ENCODE results near the gene TIMP2. TPM values are rescaled to one million over a fixed set of nuclear protein-coding genes. Genes with fewer than 3 reads are reported as not detected.

The TIMP2 gene
- total and polyA plus RNA-seq, 2 of the 8 experiments (the other 6 are each of a cell fraction or from before 2014, with no cell fraction given) = 18.2 to 43.3 TPM

DNA sequence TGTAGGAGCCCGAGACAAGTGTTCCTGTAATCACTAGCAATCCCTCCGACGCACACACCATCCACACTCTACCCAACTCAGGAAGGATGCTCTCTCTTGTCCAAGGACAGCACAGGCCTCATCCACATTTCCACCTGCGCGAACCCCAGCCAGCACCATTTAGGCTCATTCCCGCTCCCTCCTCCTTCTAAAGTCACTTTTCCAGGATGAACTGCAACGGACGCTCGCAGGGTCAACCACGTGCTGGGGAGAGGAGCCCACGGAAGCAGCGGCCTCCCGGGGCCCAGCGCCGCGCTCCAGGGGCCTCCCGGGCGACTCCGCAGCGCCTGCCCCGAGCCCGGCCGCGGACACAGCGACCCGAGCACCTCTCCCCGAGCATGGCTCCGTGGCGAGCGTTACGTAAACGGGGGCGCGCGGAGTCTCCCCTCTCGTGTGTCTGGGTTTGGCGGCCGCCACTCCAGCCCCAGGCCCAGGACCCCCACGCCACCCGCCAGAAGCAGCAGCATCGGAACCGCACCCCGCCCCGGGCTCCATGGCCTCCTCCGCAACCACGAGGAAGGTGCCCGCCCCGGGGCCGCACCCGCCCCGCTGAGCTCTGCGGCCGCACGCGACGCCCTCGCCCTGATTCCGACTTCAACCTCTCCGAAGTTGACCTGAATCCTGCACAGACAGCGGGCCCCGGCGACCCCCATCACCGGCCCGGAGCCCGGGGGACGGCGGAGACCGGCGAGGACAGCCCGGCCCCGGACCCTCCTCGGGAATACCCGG lies 85.2 kb downstream of the TIMP2 start (continued):
- no peak for TF ChIP-seq SAP30 (IDR thresholded peaks at IDR 0.05; ENCODE audit: insufficient read depth, insufficient replicate concordance, low read length)
- TF ChIP-seq KDM5A (IDR thresholded peaks at IDR 0.05; ENCODE audit: low read length) = 0 out of 2 replicates have a peak, but pooled peaks have one; percentile 32
- TF ChIP-seq RNF2 (IDR thresholded peaks at IDR 0.05; ENCODE audit: borderline replicate concordance, low read depth, low read length, missing control alignments, poor library complexity, severe bottlenecking) = no peak
- TF ChIP-seq, protein P1, sequence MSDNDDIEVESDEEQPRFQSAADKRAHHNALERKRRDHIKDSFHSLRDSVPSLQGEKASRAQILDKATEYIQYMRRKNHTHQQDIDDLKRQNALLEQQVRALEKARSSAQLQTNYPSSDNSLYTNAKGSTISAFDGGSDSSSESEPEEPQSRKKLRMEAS (IDR thresholded peaks at IDR 0.05) = peak; percentile 62; the same call in 1 of the 2 replicates
- 0 out of 3 replicates have a peak, but pooled peaks of 1 of the 2 experiments have one; percentile 5 for TF ChIP-seq POLR2A (IDR thresholded peaks at IDR 0.05; ENCODE audit: control extremely low read depth in 1 of 2, low read depth in 2 of 2, low read length in 2 of 2)
- TF ChIP-seq TAF1 (IDR thresholded peaks at IDR 0.05; ENCODE audit: low read depth, low read length) = 0 out of 2 replicates have a peak, but pooled peaks have one; percentile 5
- TF ChIP-seq PHF8 (conservative IDR thresholded peaks at IDR 0.05; ENCODE audit: low read depth, low read length) = no peak

Measured in H1 (cell line).